Amniotic stem cell (primary cell): Measurements from ENCODE around the gene RSPO3.
"Not testable (repeated sequence)": the region's sequence is repeated elsewhere in the genome, so short reads cannot be mapped to it uniquely, and the experiment has no call there.

ENCODE experiments used
- DNase-seq: peaks from one replicate; lab custom pipeline; 2025; lab: John Stamatoyannopoulos, UW

RSPO3 gene

DNA sequence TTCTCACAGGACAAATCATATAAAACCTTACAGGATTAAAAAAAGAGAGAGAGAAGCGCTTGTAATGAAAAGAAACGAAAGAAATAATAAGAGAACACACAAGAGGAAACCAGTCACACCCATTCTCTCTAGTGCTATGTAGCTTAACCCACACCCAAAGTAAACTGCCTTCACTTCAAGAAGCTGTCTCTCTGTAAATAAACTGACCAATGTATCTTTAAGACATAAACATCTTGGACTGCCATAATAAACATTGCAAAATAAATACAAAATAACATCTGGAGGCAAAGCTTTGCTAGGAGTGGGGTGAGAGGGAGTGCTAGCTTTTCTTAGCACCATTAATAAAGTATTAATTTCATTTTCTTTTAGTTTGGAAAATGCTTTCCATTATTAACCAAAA lies 86.6 kb downstream of the RSPO3 start:
- no peak for DNase-seq

DNA sequence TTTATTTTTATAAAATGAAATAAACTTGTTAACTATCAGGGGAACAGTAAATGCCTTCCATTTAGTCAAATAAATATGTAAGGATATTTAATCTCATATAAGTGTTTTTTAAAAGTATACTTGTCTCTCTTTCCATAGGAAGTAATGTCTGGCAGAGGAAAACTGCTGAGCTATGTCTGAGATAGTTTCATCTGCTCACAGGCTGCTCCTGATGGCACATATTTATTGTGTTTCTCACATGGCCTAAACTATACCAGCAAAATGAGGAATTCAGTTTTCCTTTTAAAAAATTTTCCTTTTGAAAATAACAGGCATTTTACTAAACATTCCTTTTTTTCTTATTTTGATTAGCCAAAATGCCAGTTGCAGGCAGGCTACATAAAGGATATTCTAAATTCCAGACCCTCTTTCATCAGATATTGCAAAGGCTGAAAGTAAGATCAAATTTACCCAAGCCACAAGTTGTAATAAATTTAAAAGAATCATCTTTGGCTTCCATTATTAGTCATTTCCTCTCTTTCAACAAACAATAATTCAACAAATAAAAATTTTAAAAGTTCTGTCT lies 88.1 kb downstream of the RSPO3 start:
- DNase-seq: no peak

DNA sequence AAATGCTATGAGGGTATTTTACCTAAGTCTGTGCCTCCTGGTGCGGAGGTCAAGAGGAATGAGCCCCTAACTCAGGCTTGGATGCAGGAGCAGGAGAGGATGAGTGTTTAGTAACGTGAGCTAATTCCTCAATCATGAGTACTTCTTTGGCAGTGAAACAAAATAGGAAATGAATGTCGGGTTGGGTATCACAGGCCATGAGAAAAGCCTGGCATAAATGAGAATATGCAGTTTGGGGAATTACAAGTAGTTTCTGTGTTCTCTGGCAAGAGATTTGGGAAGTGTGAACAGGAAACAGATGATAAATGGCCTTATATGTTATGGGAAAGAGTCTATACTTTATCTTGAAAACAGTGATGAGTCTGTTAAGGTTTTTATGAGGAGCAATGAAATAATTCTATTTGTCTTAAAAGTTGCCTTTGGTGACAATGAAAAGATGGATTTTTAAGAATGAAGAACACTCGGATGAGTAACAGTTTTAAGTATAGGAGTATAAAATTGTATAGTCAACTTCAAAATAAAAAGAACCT lies 89.2 kb downstream of the RSPO3 start:
- no peak for DNase-seq

DNA sequence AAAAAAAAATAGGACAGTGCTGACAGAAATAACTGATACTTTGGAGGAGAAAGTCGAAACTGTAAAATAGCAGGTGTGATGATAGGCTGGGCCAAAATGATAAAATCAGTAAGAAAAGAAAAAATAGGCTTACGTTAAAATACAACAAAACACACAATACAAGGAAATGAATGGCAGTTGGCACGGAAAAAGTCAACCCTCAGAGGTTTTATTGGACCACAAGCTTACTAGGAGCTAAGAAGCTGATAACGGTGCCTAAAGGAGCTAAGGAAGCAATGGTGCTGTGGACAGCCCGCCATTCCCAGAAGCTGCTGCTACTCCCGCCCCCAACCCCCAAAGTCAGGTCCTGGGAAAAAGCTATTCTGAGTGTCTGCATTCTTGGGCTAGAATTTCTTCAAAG lies 92.3 kb downstream of the RSPO3 start:
- no peak for DNase-seq

DNA sequence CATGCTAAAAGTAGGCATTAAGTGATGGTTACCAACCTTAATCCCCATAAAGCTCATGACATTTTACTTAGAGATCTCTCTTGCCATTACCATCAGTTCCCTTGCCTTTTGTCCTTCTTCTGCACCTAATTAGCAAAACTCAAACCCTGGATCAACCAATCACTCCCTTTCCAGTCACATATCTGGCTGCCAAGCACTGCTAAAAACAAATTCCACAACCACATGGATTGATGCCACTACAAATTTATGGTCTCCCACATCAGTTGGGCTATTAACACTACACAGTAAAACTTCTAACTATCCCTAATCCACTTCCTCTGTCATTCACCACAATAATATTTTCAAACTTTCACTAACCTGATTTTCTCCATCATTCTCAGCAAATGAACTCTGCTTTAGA lies 93.9 kb downstream of the RSPO3 start:
- no peak for DNase-seq

DNA sequence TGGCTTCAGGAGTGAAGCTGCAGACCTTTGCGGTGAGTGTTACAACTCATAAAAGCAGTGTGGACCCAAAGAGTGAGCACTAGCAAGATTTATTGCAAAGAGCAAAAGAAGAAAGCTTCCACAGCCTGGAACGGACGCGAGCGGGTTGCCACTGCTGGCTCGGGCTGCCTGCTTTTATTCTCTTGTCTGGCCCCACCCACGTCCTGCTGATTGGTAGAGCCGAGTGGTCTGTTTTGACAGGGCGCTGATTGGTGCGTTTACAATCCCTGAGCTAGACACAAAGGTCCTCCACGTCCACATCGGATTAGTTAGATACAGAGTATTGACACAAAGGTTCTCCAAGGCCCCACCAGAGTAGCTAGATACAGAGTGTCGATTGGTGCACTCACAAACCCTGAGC lies 95.6 kb downstream of the RSPO3 start:
- DNase-seq: not testable (repeated sequence)

DNA sequence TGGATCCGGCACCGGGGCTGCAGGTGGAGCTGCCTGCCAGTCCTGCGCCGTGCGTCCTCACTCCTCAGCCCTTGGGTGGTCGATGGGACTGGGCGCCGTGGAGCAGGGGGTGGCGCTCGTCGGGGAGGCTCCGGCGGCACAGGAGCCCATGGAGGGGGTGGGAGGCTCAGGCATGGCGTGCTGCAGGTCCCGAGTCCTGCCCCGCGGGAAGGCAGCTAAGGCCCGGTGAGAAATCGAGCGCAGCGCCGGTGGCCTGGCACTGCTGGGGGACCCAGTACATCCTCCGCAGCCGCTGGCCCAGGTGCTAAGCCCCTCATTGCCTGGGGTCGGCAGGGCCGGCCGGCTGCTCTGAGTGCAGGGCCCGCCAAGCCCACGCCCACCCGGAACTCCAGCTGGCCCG lies 96.1 kb downstream of the RSPO3 start:
- DNase-seq: not testable (repeated sequence)

DNA sequence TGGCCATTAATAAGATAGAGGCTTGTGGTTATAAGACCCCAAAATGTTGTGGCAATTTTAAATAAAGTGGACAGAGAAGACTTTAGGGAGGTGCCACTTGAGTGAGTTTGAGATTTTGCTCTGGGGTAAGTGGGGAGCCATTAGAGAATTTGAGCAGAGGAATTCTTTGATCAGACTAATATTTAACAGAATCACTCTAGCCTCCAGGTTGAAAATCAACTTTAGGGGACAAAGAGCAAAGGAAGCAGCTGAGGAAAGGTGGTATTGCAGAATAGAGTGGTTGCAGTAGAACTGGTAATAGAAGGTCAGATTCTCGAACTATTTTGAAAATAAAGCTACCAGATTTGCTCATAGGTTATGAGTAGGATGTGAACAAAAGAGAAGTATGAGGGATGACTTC lies 97.5 kb downstream of the RSPO3 start:
- DNase-seq: no peak

DNA sequence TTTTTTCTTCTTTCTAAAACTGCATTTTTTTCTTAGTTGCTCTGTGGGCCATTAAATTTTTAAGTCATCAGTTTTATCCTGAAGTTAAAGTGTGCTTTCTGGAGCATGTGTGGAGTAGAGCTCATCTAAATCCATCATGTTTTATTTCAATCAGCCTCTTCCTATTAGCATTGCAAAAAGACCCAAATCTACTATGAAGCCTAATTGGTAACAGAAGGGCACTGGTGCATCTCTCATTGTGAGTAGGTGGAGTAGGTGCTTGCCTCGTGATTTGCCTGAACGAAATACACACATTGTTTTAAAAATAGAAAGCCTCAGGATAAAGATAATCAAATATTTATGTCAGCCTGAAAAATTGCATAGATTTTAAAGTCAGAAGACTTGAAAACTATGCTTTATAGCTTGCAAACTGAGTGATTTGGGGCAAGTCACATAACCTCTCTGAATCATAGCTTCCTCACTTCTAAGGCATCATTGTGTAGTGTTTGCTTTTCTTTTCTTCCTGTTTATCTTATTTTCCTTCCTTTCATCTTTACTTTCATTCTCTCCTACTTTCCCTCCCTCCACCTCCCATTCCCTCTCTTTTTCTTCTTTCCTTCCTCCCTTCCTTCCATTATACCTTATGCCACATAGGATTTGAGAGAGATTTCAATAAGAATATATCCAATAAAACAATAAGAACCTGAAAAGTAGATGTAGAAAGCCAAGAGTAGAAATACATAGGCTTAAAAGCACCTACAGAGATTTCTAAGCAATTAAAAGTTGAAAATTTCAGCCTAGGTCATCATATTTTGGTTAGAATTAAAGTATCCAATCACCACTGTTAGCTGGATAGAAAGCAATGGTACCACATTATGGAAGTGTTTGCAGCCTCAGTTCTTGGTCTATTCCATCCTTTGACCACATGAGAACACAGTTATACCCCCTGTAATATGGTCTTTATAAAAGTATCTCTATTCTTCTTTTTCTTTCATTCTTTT lies 98.6 kb downstream of the RSPO3 start:
- DNase-seq: no peak

DNA sequence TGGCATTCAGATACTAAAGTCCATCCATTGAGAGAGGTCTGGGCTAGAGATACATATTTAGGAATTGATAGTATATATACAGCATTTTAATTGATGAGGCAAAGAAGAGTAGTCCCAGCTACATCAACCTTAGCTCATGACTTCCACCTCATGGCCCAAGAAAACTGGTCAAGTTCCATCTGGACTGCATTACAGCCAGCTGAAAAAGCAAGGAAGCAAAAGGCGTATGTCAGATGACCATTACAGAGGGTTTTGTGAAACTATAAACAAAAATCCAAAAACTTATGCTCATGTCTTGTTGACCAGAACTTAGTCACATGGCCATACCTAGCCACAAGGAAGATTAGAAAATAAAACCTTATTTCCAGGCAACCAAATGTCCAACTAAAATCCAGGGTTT lies 101.4 kb downstream of the RSPO3 start:
- DNase-seq: no peak

DNA sequence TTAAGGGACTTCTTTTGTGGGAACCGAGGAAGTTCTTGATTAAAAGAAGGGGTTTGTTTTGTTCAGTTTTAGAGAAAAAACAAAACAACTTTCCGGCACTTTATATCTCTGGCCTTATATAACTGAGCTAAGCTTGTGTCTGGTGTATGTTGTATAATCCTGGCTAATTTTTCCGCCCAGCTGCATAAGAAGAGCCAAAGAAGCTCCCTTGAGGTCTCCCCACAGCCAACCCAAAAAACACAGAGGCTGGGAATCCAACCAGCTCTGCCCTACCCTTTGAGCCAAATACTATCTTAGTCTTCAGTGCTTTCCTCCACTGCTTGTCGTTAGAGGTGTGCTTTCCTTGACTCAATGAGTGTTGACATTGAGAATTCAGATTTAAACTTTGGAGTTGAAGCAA lies 102.7 kb downstream of the RSPO3 start:
- no peak for DNase-seq

DNA sequence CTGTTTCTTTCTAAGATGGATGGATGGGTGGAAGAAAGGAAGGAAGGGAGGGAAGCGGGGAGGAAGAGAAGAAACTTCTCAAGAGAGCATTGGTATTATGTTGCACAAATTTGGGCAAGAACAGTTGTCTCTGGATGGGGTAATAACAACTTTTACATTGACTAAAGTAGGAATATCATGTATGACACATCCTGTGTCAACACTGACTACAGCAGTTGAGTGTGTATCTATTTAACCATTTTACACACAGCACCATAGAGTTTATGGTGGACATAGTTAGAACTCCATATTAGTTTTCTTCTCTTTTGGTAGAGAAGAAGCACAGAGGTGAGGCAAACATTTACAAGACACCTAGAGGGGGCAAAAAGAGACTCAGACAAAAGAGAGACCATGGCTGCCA lies 103.9 kb downstream of the RSPO3 start:
- DNase-seq: no peak

DNA sequence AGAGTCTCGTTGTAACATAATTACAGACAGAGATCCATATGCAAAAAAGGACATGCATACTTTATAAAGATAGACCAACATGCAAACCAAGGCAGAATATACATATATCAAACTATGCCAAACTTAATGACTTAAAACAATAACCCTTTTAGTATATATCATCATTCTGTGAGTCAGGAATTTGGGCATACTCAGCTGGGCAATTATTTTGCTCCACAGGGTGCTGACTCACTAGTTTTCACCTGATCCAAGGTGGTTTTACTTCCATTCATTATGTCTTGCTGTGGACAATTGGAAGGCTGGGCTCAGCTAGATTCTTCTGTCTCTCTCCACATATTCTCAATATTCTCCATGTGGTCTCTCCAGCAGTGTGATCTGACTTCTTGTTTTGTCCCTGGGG lies 107.0 kb downstream of the RSPO3 start:
- DNase-seq: no peak

DNA sequence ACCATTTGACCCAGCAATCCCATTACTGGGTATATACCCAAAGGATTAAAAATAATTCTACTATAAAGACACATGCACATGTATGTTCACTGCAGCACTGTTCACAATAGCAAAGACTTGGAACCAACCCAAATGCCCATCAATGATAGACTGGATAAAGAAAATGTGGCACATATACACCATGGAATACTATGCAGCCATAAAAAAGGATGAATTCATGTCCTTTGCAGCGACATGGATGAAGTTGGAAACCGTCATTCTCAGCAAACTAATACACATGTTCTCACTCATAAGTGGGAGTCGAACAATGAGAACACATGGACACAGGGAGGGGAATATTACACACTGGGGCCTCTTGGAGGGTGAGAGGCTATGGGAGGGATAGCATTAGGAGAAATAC lies 115.3 kb downstream of the RSPO3 start:
- not testable (repeated sequence) for DNase-seq

DNA sequence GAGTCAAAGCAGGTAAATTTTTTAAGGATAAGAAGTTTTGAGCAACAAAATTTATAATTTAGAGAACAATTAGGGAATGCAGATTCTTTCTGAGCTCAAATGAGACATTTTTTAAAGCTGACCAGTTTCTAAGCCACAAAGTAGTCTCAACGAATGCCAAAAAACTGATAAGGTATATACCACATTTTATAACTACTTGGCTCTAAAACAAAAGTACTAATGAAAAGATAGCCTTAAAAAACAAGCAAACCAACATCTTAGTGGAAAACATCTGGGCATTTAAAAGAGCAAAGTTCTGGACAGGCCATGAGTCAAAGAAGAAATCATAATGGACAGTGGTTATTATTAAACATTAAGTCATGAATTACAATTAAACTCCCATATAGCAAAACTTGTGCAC lies 125.0 kb downstream of the RSPO3 start:
- no peak for DNase-seq
